Measurements from ENCODE around the gene SLTM.

DNA sequence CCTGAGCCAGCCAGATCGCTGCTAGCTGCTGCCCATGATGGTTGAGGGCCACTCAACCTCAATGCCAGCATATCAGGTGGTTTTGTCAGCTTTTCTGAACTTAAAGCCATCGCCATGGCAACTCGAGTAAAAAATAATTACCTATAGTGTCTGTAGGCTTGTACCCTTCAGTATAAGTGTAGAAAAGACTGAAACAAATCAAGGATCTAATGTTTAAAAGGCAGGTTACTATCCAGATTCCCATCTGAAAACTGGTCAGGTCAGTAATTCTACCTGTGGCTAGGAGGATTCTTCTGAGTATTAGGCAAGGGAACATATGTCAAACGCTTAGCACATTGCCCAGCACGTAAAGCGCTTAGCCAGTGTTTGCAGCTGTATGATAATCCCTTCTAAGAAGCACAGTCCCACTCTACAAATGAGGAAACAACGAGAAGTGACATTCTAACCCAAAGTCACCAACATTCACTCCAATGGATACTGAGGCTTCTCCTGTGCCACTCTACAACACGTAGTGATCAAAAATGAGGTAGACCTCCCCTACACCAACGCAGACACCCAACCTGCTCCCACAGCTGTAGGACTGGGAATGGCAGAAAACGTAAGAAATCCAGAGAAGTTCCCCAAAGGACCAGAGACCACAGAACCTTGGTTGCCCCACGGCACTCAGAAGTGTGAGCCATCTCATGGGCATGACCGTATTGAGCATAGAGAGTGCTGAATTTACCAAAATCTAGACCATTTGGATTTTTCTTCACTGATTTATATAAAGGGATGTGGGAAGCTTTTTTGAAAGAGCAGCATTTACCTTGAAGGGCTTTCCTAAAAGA lies 55.3 kb downstream of the SLTM start:
- TF ChIP-seq SIN3A (IDR thresholded peaks at IDR 0.05; ENCODE audit: borderline replicate concordance, insufficient read depth, low read length) (no peak), POLR2AphosphoS5 (IDR thresholded peaks at IDR 0.05; ENCODE audit: low read depth, low read length) (no peak), TAF1 (IDR thresholded peaks at IDR 0.05; ENCODE audit: borderline replicate concordance, insufficient read depth, low read length) (no peak)
- TF ChIP-seq, protein P1, sequence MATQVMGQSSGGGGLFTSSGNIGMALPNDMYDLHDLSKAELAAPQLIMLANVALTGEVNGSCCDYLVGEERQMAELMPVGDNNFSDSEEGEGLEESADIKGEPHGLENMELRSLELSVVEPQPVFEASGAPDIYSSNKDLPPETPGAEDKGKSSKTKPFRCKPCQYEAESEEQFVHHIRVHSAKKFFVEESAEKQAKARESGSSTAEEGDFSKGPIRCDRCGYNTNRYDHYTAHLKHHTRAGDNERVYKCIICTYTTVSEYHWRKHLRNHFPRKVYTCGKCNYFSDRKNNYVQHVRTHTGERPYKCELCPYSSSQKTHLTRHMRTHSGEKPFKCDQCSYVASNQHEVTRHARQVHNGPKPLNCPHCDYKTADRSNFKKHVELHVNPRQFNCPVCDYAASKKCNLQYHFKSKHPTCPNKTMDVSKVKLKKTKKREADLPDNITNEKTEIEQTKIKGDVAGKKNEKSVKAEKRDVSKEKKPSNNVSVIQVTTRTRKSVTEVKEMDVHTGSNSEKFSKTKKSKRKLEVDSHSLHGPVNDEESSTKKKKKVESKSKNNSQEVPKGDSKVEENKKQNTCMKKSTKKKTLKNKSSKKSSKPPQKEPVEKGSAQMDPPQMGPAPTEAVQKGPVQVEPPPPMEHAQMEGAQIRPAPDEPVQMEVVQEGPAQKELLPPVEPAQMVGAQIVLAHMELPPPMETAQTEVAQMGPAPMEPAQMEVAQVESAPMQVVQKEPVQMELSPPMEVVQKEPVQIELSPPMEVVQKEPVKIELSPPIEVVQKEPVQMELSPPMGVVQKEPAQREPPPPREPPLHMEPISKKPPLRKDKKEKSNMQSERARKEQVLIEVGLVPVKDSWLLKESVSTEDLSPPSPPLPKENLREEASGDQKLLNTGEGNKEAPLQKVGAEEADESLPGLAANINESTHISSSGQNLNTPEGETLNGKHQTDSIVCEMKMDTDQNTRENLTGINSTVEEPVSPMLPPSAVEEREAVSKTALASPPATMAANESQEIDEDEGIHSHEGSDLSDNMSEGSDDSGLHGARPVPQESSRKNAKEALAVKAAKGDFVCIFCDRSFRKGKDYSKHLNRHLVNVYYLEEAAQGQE (IDR thresholded peaks at IDR 0.05; ENCODE audit: insufficient read depth in 1 of 2, low read depth in 2 of 2, low read length in 2 of 2): no peak

Measured in PFSK-1 (cell line).